ENCODE results near the gene PTGIR.

DNA sequence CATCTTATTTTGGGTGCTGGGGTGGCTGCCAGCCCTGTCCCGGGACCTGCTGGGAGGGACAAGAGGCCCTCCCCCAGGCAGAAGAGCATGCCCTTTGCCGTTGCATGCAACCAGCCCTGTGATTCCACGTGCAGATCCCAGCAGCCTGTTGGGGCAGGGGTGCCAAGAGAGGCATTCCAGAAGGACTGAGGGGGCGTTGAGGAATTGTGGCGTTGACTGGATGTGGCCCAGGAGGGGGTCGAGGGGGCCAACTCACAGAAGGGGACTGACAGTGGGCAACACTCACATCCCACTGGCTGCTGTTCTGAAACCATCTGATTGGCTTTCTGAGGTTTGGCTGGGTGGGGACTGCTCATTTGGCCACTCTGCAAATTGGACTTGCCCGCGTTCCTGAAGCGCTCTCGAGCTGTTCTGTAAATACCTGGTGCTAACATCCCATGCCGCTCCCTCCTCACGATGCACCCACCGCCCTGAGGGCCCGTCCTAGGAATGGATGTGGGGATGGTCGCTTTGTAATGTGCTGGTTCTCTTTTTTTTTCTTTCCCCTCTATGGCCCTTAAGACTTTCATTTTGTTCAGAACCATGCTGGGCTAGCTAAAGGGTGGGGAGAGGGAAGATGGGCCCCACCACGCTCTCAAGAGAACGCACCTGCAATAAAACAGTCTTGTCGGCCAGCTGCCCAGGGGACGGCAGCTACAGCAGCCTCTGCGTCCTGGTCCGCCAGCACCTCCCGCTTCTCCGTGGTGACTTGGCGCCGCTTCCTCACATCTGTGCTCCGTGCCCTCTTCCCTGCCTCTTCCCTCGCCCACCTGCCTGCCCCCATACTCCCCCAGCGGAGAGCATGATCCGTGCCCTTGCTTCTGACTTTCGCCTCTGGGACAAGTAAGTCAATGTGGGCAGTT lies 15.1 kb downstream of the PTGIR start:
- TF ChIP-seq POLR2AphosphoS5 (IDR thresholded peaks at IDR 0.05; ENCODE audit: borderline replicate concordance, low read depth, low read length) (no peak), EZH2 (IDR thresholded peaks at IDR 0.05) (no peak), FOXP2 (optimal IDR thresholded peaks at IDR 0.05; ENCODE audit: control extremely low read depth, extremely low read length, insufficient read depth) (no peak)

Data from SK-N-MC (cell line).